HepG2 (cell line): ENCODE measurements around the gene DAZAP1. TPM values are rescaled to one million over a fixed set of nuclear protein-coding genes. Genes with fewer than 3 reads are reported as not detected.
A peak's percentile ranks its signal among the peaks of the same experiment; 100 is the strongest.

Source experiments
- ATF2 ChIP-seq: sonication (generic); formaldehyde crosslinking; IDR thresholded peaks from 2 replicates; pipeline ENCODE4 v1.4.0; 2020; ENCODE audit warnings: missing genetic modification reagents
- ATF7-NPFF ChIP-seq: sonication (generic); formaldehyde crosslinking; IDR thresholded peaks from 2 replicates; pipeline ENCODE4 v1.8.1; 2023; ENCODE audit warnings: mild to moderate bottlenecking, low read depth, missing genetic modification reagents, moderate library complexity
- HOXA7 ChIP-seq: sonication (generic); formaldehyde crosslinking; IDR thresholded peaks from 2 replicates; pipeline ENCODE4 v1.8.1; 2022; ENCODE audit warnings: mild to moderate bottlenecking, missing genetic modification reagents, moderate library complexity
- POGZ ChIP-seq: sonication (generic); formaldehyde crosslinking; IDR thresholded peaks from 2 replicates; pipeline ENCODE4 v1.4.0; 2020; ENCODE audit warnings: mild to moderate bottlenecking, missing genetic modification reagents
- RORA ChIP-seq: sonication (generic); formaldehyde crosslinking; IDR thresholded peaks from 2 replicates; pipeline ENCODE4 v1.5.0; 2020; ENCODE audit warnings: mild to moderate bottlenecking, missing genetic modification reagents, moderate library complexity
- TEAD2 ChIP-seq: sonication (generic); formaldehyde crosslinking; IDR thresholded peaks from 2 replicates; pipeline ENCODE4 v1.9.0; 2021; ENCODE audit warnings: missing genetic modification reagents
- THYN1 ChIP-seq: sonication (generic); formaldehyde crosslinking; IDR thresholded peaks from 2 replicates; pipeline ENCODE4 v1.8.1; 2023; ENCODE audit warnings: low read depth, mild to moderate bottlenecking, moderate library complexity, missing genetic modification reagents, borderline replicate concordance
- ZMYM2 ChIP-seq: sonication (generic); formaldehyde crosslinking; IDR thresholded peaks from 2 replicates; pipeline ENCODE4 v1.8.0; 2022; ENCODE audit warnings: mild to moderate bottlenecking, missing genetic modification reagents
- ZNF484 ChIP-seq: sonication (generic); formaldehyde crosslinking; IDR thresholded peaks from 2 replicates; pipeline ENCODE4 v1.5.1; 2020; ENCODE audit warnings: mild to moderate bottlenecking, low read depth, missing genetic modification reagents, borderline replicate concordance
- ZNF503 ChIP-seq: sonication (generic); formaldehyde crosslinking; IDR thresholded peaks from 2 replicates; pipeline ENCODE4 v1.4.0; 2020; ENCODE audit warnings: missing genetic modification reagents
- ZNF547 ChIP-seq: sonication (generic); formaldehyde crosslinking; IDR thresholded peaks from 2 replicates; pipeline ENCODE4 v1.5.1; 2020; ENCODE audit warnings: mild to moderate bottlenecking, missing genetic modification reagents
- ZNF569 ChIP-seq: sonication (generic); formaldehyde crosslinking; IDR thresholded peaks from 2 replicates; pipeline ENCODE4 v1.5.0; 2020; ENCODE audit warnings: mild to moderate bottlenecking, missing genetic modification reagents, moderate library complexity, borderline replicate concordance
- ZNF788 ChIP-seq: sonication (generic); formaldehyde crosslinking; IDR thresholded peaks from 2 replicates; pipeline ENCODE4 v1.5.0; 2020; ENCODE audit warnings: mild to moderate bottlenecking, missing genetic modification reagents, borderline replicate concordance
- polyA plus RNA-seq, 8 experiments: library from polyadenylated mRNA; depleted of rRNA in 3 of 8; stranded (reverse) in 7 of 8; unstranded in 1 of 8; fragments of >200 nt; fragmentation: Illumina TruSeq in 4 of 8; extraction: Trizol in 4 of 8; gene quantifications; 2 replicates each; pipeline versions ENCODE4 v1.2.1 to v1.2.3, GENCODE V29; 2011 to 2016; ENCODE audit warnings: low read depth in 4 of 8, missing spikeins in 1 of 8, mixed read lengths in 1 of 8; ENCODE audit not compliant: insufficient read depth in 1 of 8
- total RNA-seq, 5 experiments: library from RNA; depleted of rRNA; stranded (reverse); fragments of >200 nt; fragmentation: Illumina TruSeq; extraction: Trizol; gene quantifications; 2 replicates each; pipeline ENCODE4 v1.2.3, GENCODE V29; 2016; ENCODE audit warnings: low read depth in 1 of 5
- TF ChIP-seq, protein P1 (sequence below): sonication (generic); formaldehyde crosslinking; IDR thresholded peaks from 2 replicates; pipeline ENCODE4 v1.4.0; 2020; ENCODE audit warnings: missing genetic modification reagents
- TF ChIP-seq, protein P2 (sequence below): IDR thresholded peaks from 2 replicates; pipeline ENCODE4 v1.6.1; 2016; ENCODE audit warnings: low read depth
- TF ChIP-seq, protein P3 (sequence below): sonication (generic); formaldehyde crosslinking; IDR thresholded peaks from 2 replicates; pipeline ENCODE4 v1.8.0; 2022; ENCODE audit warnings: missing genetic modification reagents, mild to moderate bottlenecking, moderate library complexity, borderline replicate concordance
- TF ChIP-seq, protein P4 (sequence below): sonication (generic); formaldehyde crosslinking; conservative IDR thresholded peaks from 2 replicates; pipeline ENCODE4 v1.8.0; 2022; ENCODE audit warnings: mild to moderate bottlenecking, moderate library complexity, missing genetic modification reagents

Gene DAZAP1
- total and polyA plus RNA-seq, 2 of the 13 experiments (the other 11 are each of a cell fraction or from before 2014, with no cell fraction given): 63.3 to 79.2 TPM

GRCh38 chr19:1424192-1424955, 17.0 kb downstream of the DAZAP1 start (continued):
- TF ChIP-seq, protein P1, sequence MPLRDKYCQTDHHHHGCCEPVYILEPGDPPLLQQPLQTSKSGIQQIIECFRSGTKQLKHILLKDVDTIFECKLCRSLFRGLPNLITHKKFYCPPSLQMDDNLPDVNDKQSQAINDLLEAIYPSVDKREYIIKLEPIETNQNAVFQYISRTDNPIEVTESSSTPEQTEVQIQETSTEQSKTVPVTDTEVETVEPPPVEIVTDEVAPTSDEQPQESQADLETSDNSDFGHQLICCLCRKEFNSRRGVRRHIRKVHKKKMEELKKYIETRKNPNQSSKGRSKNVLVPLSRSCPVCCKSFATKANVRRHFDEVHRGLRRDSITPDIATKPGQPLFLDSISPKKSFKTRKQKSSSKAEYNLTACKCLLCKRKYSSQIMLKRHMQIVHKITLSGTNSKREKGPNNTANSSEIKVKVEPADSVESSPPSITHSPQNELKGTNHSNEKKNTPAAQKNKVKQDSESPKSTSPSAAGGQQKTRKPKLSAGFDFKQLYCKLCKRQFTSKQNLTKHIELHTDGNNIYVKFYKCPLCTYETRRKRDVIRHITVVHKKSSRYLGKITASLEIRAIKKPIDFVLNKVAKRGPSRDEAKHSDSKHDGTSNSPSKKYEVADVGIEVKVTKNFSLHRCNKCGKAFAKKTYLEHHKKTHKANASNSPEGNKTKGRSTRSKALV (CRISPR knock-in tag): no peak
- TF ChIP-seq ZMYM2: no peak
- no peak for TF ChIP-seq ZNF503 (CRISPR knock-in tag)
- TF ChIP-seq HOXA7: no peak
- TF ChIP-seq, protein P2, sequence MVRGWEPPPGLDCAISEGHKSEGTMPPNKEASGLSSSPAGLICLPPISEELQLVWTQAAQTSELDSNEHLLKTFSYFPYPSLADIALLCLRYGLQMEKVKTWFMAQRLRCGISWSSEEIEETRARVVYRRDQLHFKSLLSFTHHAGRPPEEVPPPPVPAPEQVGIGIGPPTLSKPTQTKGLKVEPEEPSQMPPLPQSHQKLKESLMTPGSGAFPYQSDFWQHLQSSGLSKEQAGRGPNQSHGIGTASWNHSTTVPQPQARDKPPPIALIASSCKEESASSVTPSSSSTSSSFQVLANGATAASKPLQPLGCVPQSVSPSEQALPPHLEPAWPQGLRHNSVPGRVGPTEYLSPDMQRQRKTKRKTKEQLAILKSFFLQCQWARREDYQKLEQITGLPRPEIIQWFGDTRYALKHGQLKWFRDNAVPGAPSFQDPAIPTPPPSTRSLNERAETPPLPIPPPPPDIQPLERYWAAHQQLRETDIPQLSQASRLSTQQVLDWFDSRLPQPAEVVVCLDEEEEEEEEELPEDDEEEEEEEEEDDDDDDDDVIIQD (CRISPR knock-in tag): 0 out of 2 replicates have a peak, but pooled peaks have one; percentile 36
- TF ChIP-seq ATF7-NPFF (CRISPR knock-in tag): peak; percentile 68
- TF ChIP-seq TEAD2: no peak
- no peak for TF ChIP-seq ZNF484
- no peak for TF ChIP-seq ZNF569
- TF ChIP-seq ZNF788 (CRISPR knock-in tag): peak; percentile 89
- no peak for TF ChIP-seq THYN1 (CRISPR knock-in tag)
- TF ChIP-seq RORA: no peak
- TF ChIP-seq, protein P3, sequence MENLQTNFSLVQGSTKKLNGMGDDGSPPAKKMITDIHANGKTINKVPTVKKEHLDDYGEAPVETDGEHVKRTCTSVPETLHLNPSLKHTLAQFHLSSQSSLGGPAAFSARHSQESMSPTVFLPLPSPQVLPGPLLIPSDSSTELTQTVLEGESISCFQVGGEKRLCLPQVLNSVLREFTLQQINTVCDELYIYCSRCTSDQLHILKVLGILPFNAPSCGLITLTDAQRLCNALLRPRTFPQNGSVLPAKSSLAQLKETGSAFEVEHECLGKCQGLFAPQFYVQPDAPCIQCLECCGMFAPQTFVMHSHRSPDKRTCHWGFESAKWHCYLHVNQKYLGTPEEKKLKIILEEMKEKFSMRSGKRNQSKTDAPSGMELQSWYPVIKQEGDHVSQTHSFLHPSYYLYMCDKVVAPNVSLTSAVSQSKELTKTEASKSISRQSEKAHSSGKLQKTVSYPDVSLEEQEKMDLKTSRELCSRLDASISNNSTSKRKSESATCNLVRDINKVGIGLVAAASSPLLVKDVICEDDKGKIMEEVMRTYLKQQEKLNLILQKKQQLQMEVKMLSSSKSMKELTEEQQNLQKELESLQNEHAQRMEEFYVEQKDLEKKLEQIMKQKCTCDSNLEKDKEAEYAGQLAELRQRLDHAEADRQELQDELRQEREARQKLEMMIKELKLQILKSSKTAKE (CRISPR knock-in tag): peak; percentile 68
- TF ChIP-seq ZNF547 (CRISPR knock-in tag): peak; percentile 64
- TF ChIP-seq, protein P4, sequence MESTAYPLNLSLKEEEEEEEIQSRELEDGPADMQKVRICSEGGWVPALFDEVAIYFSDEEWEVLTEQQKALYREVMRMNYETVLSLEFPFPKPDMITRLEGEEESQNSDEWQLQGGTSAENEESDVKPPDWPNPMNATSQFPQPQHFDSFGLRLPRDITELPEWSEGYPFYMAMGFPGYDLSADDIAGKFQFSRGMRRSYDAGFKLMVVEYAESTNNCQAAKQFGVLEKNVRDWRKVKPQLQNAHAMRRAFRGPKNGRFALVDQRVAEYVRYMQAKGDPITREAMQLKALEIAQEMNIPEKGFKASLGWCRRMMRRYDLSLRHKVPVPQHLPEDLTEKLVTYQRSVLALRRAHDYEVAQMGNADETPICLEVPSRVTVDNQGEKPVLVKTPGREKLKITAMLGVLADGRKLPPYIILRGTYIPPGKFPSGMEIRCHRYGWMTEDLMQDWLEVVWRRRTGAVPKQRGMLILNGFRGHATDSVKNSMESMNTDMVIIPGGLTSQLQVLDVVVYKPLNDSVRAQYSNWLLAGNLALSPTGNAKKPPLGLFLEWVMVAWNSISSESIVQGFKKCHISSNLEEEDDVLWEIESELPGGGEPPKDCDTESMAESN (CRISPR knock-in tag): no peak
- TF ChIP-seq ATF2: peak; percentile 23; the same call in 1 of the 2 replicates
- 0 out of 2 replicates have a peak, but pooled peaks have one; percentile 37 for TF ChIP-seq POGZ (CRISPR knock-in tag)
